ENCODE data around the gene ALX1.

DNA sequence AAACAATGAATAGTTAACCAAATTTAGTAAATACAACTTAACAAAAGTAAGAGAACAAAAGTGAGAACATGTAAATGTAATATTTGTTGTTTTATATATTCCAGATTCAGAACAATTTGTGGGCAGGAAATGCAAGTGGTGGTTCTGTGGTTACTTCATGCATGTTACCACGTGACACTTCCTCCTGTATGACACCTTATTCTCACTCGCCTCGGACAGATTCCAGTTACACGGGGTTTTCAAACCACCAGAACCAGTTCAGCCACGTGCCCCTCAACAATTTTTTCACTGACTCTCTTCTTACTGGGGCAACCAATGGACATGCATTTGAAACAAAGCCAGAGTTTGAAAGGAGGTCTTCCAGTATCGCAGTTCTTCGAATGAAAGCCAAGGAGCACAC lies 21.0 kb downstream of the ALX1 start:
- TF ChIP-seq CTCF (conservative IDR thresholded peaks at IDR 0.05; ENCODE audit: low read depth, low read length): no peak
- TF ChIP-seq EZH2 (IDR thresholded peaks at IDR 0.05; ENCODE audit: low read length, unreplicated experiment): no peak
- no peak for TF ChIP-seq EZH2phosphoT487 (IDR thresholded peaks at IDR 0.05; ENCODE audit: borderline replicate concordance, low read length)
